Measurements from ENCODE around the gene JSRP1.

Gene JSRP1

GRCh38 chr19:2300533-2300932 is 44.3 kb upstream of the JSRP1 start:
- Histone ChIP-seq H3K27ac (ENCODE audit: poor library complexity, severe bottlenecking) (no peak overlapping the region), H3K36me3 (ENCODE audit: low read depth) (no peaks in the 10 kb centered on the region), H3K27me3 (ENCODE audit: insufficient read depth, poor library complexity, severe bottlenecking) (no peaks in the 10 kb centered on the region), H3K4me1 (ENCODE audit: insufficient read depth, poor library complexity, severe bottlenecking) (no peaks in the 10 kb centered on the region), H3K9me3 (ENCODE audit: severe bottlenecking) (no peaks in the 10 kb centered on the region), H3K4me3 (ENCODE audit: severe bottlenecking) (no peak overlapping the region)
- no peak for TF ChIP-seq CTCF (IDR thresholded peaks at IDR 0.05; ENCODE audit: poor library complexity, severe bottlenecking)
- no peak for ATAC-seq (ENCODE audit: low read depth)
- DNase-seq (ENCODE audit: low spot score) = no peak

DNA sequence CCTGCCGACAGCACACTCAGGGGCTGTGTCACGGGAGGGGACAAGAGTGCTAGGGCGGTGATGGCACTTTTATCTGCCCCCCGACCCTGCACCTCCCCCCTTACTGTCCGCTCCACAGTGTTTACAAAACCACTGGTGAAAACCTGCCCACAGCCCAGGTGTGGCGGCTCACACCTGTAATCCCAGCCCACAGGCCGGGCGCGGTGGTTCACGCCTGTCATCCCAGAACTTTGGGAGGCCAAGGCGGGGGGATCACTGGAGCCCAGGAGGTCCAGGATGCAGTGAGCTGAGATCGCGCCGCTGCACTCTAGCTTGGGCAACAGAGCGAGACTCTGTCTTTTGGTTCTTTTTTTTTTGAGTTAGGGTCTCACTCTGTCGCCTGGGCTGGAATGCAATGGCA is 39.9 kb upstream of the JSRP1 start:
- no peak overlapping the region for H3K27ac ChIP-seq (ENCODE audit: poor library complexity, severe bottlenecking)
- H3K4me1 ChIP-seq (ENCODE audit: insufficient read depth, poor library complexity, severe bottlenecking) = no peaks in the 10 kb centered on the region
- H3K4me3 ChIP-seq (ENCODE audit: severe bottlenecking) = no peak overlapping the region
- TF ChIP-seq CTCF (IDR thresholded peaks at IDR 0.05; ENCODE audit: poor library complexity, severe bottlenecking) = no peak
- ATAC-seq (ENCODE audit: low read depth) = no peak
- no peak for DNase-seq (ENCODE audit: low spot score)
- H3K9me3 ChIP-seq (ENCODE audit: severe bottlenecking) = no peaks in the 10 kb centered on the region
- H3K27me3 ChIP-seq (ENCODE audit: insufficient read depth, poor library complexity, severe bottlenecking) = peaks cover 15% of the 10 kb centered on the region
- H3K36me3 ChIP-seq (ENCODE audit: low read depth) = no peaks in the 10 kb centered on the region

- TF ChIP-seq CTCF (IDR thresholded peaks at IDR 0.05; ENCODE audit: poor library complexity, severe bottlenecking) = no peak
- Histone ChIP-seq H3K9me3 (ENCODE audit: severe bottlenecking) (no peaks in the 10 kb centered on the region), H3K36me3 (ENCODE audit: low read depth) (no peaks in the 10 kb centered on the region), H3K27me3 (ENCODE audit: insufficient read depth, poor library complexity, severe bottlenecking) (peaks cover 28% of the 10 kb centered on the region), H3K4me1 (ENCODE audit: insufficient read depth, poor library complexity, severe bottlenecking) (no peaks in the 10 kb centered on the region), H3K4me3 (ENCODE audit: severe bottlenecking) (no peak overlapping the region), H3K27ac (ENCODE audit: poor library complexity, severe bottlenecking) (no peak overlapping the region)
- DNase-seq (ENCODE audit: low spot score) = no peak
- no peak for ATAC-seq (ENCODE audit: low read depth)
These were observed 38.6 kb upstream of the JSRP1 start for GRCh38 chr19:2294687-2295335.

- no peaks in the 10 kb centered on the region for H3K9me3 ChIP-seq (ENCODE audit: severe bottlenecking)
- H3K27ac ChIP-seq (ENCODE audit: poor library complexity, severe bottlenecking) = no peak overlapping the region
- H3K4me3 ChIP-seq (ENCODE audit: severe bottlenecking) = no peak overlapping the region
- DNase-seq (ENCODE audit: low spot score) (peak; percentile 57), ATAC-seq (ENCODE audit: low read depth) (no peak)
- no peaks in the 10 kb centered on the region for H3K36me3 ChIP-seq (ENCODE audit: low read depth)
- no peaks in the 10 kb centered on the region for H3K4me1 ChIP-seq (ENCODE audit: insufficient read depth, poor library complexity, severe bottlenecking)
- H3K27me3 ChIP-seq (ENCODE audit: insufficient read depth, poor library complexity, severe bottlenecking) = peaks cover 46% of the 10 kb centered on the region
- no peak for TF ChIP-seq CTCF (IDR thresholded peaks at IDR 0.05; ENCODE audit: poor library complexity, severe bottlenecking)
These were observed 35.1 kb upstream of the JSRP1 start for GRCh38 chr19:2291185-2291751.

Data from RWPE2 (cell line).